ENCODE data around the gene GYPC. TPM values are rescaled to one million over a fixed set of nuclear protein-coding genes. Genes with fewer than 3 reads are reported as not detected.

GYPC gene
- total RNA-seq, 1 experiment from 2014 or later: 28.1 TPM

GRCh38 chr2:126678269-126679065 lies 22.5 kb downstream of the GYPC start:
- Mint-ChIP-seq H3K36me3 (peaks cover 25% of the 10 kb centered on the region), H3K9me3 (peaks cover 26% of the 10 kb centered on the region), H3K4me1 (no peaks in the 10 kb centered on the region), H3K27me3 (ENCODE audit: low read depth) (no peaks in the 10 kb centered on the region), H3K4me3 (no peak overlapping the region), H3K27ac (no peak overlapping the region)
- ATAC-seq: no peak
- ChIA-PET POLR2A (no interaction called here), CTCF (interaction anchor here (1.3 kb wide), 1 partner anchor 150 kb away, joined by 3 read pairs; no protein-coding TSS in a partner anchor)
- TF ChIP-seq KAT7 (CRISPR knock-in tag; IDR thresholded peaks at IDR 0.05; ENCODE audit: borderline replicate concordance): no peak
- no peak for TF ChIP-seq CREB1 (CRISPR knock-in tag; IDR thresholded peaks at IDR 0.05)
- no peak for TF ChIP-seq USF1 (CRISPR knock-in tag; IDR thresholded peaks at IDR 0.05)
- TF ChIP-seq EMX1 (CRISPR knock-in tag; IDR thresholded peaks at IDR 0.05): no peak
- TF ChIP-seq ZNF425 (CRISPR knock-in tag; conservative IDR thresholded peaks at IDR 0.05): no peak
- TF ChIP-seq ZNF317 (CRISPR knock-in tag; IDR thresholded peaks at IDR 0.05; ENCODE audit: borderline replicate concordance, low read depth): no peak
- no peak for TF ChIP-seq ZNF396 (CRISPR knock-in tag; IDR thresholded peaks at IDR 0.05; ENCODE audit: borderline replicate concordance)
- TF ChIP-seq, protein P1, sequence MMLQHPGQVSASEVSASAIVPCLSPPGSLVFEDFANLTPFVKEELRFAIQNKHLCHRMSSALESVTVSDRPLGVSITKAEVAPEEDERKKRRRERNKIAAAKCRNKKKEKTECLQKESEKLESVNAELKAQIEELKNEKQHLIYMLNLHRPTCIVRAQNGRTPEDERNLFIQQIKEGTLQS (CRISPR knock-in tag; conservative IDR thresholded peaks at IDR 0.05): no peak
- TF ChIP-seq GTF2I (CRISPR knock-in tag; conservative IDR thresholded peaks at IDR 0.05): no peak
- TF ChIP-seq, protein P2, sequence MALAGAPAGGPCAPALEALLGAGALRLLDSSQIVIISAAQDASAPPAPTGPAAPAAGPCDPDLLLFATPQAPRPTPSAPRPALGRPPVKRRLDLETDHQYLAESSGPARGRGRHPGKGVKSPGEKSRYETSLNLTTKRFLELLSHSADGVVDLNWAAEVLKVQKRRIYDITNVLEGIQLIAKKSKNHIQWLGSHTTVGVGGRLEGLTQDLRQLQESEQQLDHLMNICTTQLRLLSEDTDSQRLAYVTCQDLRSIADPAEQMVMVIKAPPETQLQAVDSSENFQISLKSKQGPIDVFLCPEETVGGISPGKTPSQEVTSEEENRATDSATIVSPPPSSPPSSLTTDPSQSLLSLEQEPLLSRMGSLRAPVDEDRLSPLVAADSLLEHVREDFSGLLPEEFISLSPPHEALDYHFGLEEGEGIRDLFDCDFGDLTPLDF (CRISPR knock-in tag; IDR thresholded peaks at IDR 0.05): no peak
- no peak for TF ChIP-seq TEAD4 (CRISPR knock-in tag; IDR thresholded peaks at IDR 0.05)
- no peak for TF ChIP-seq ZNF138 (CRISPR knock-in tag; conservative IDR thresholded peaks at IDR 0.05)
- TF ChIP-seq AFF4 (CRISPR knock-in tag; IDR thresholded peaks at IDR 0.05; ENCODE audit: borderline replicate concordance): no peak
- DNase-seq (ENCODE audit: low spot score): no peak

GRCh38 chr2:126679094-126679713 lies 23.2 kb downstream of the GYPC start:
- Mint-ChIP-seq H3K27me3 (ENCODE audit: low read depth) (no peaks in the 10 kb centered on the region), H3K9me3 (peaks cover 26% of the 10 kb centered on the region), H3K4me1 (no peaks in the 10 kb centered on the region), H3K27ac (no peak overlapping the region), H3K36me3 (peaks cover 25% of the 10 kb centered on the region), H3K4me3 (no peak overlapping the region)
- no peak for ATAC-seq
- CTCF ChIA-PET: no interaction called here
- no peak for DNase-seq (ENCODE audit: low spot score)
- POLR2A ChIA-PET: no interaction called here
- TF ChIP-seq GRHL2 (CRISPR knock-in tag; IDR thresholded peaks at IDR 0.05; ENCODE audit: insufficient replicate concordance, severe bottlenecking) (no peak), CBFB (CRISPR knock-in tag; IDR thresholded peaks at IDR 0.05; ENCODE audit: low read depth) (no peak), FOXK1 (CRISPR knock-in tag; IDR thresholded peaks at IDR 0.05) (no peak), ZNF317 (CRISPR knock-in tag; IDR thresholded peaks at IDR 0.05; ENCODE audit: borderline replicate concordance, low read depth) (no peak), SOX15 (CRISPR knock-in tag; IDR thresholded peaks at IDR 0.05) (no peak), ZNF532 (CRISPR knock-in tag; IDR thresholded peaks at IDR 0.05; ENCODE audit: borderline replicate concordance) (no peak), NFATC4 (CRISPR knock-in tag; IDR thresholded peaks at IDR 0.05) (no peak)
- TF ChIP-seq, protein P3, sequence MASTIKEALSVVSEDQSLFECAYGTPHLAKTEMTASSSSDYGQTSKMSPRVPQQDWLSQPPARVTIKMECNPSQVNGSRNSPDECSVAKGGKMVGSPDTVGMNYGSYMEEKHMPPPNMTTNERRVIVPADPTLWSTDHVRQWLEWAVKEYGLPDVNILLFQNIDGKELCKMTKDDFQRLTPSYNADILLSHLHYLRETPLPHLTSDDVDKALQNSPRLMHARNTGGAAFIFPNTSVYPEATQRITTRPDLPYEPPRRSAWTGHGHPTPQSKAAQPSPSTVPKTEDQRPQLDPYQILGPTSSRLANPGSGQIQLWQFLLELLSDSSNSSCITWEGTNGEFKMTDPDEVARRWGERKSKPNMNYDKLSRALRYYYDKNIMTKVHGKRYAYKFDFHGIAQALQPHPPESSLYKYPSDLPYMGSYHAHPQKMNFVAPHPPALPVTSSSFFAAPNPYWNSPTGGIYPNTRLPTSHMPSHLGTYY (CRISPR knock-in tag; IDR thresholded peaks at IDR 0.05): no peak
